Osteocyte (in vitro differentiated cells): ENCODE results near the gene SFSWAP. TPM values are rescaled to one million over a fixed set of nuclear protein-coding genes. Genes with fewer than 3 reads are reported as not detected.

Source experiments
- DNase-seq: peaks from one replicate; pipeline ENCODE4 v3.0.0; 2021; ENCODE audit warnings: mixed read lengths; ENCODE audit not compliant: unreplicated experiment; ENCODE audit errors: extremely low spot score
- H3K27ac Mint-ChIP-seq: one replicate; pipeline ENCODE4 v1.8.0; 2021; ENCODE audit warnings: mild to moderate bottlenecking, mixed read lengths; ENCODE audit not compliant: unreplicated experiment
- H3K27me3 Mint-ChIP-seq: one replicate; pipeline ENCODE4 v1.8.0; 2021; ENCODE audit warnings: mixed read lengths; ENCODE audit not compliant: unreplicated experiment
- H3K36me3 Mint-ChIP-seq: one replicate; pipeline ENCODE4 v1.8.0; 2021; ENCODE audit warnings: mixed read lengths; ENCODE audit not compliant: unreplicated experiment
- H3K4me1 Mint-ChIP-seq: one replicate; pipeline ENCODE4 v1.8.0; 2021; ENCODE audit warnings: mixed read lengths; ENCODE audit not compliant: unreplicated experiment
- H3K4me3 Mint-ChIP-seq: one replicate; pipeline ENCODE4 v1.8.0; 2021; ENCODE audit warnings: mild to moderate bottlenecking, moderate library complexity, mixed read lengths; ENCODE audit not compliant: unreplicated experiment
- H3K9me3 Mint-ChIP-seq: one replicate; pipeline ENCODE4 v1.8.0; 2021; ENCODE audit warnings: mixed read lengths; ENCODE audit not compliant: unreplicated experiment
- total RNA-seq: library from RNA; stranded (reverse); gene quantifications from 2 replicates; pipeline ENCODE4 v1.2.1, GENCODE V29; 2021
- TF ChIP-seq, protein P1 (sequence below): fragments of 200-600 bp; sonication (generic); IDR thresholded peaks from 2 replicates; pipeline ENCODE4 v1.5.0; 2021; ENCODE audit warnings: antibody characterized with exemption, mild to moderate bottlenecking, moderate library complexity

Gene SFSWAP
- total RNA-seq, 1 donor from 2014 or later = 48.0 TPM

DNA sequence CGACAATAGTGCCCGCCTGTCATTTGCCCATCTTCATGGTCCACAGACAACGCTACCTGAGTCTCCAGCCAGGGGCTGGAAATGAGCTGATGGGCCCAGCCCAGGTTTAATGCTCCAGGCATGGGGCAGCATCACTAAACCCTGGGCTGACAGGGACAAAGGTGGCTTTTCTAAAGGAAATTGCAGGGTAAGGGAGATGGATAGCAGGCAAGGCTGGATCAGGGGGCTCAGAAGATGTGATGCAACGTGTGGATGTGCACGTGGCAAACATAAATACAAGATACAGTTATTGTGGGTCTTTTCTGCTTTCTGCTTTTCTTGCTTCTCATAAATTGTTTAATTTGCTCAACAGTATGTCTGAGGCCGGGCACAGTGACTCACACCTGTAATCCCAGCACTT is 113.6 kb downstream of the SFSWAP start:
- H3K4me3 Mint-ChIP-seq = no peak overlapping the region
- TF ChIP-seq, protein P1, sequence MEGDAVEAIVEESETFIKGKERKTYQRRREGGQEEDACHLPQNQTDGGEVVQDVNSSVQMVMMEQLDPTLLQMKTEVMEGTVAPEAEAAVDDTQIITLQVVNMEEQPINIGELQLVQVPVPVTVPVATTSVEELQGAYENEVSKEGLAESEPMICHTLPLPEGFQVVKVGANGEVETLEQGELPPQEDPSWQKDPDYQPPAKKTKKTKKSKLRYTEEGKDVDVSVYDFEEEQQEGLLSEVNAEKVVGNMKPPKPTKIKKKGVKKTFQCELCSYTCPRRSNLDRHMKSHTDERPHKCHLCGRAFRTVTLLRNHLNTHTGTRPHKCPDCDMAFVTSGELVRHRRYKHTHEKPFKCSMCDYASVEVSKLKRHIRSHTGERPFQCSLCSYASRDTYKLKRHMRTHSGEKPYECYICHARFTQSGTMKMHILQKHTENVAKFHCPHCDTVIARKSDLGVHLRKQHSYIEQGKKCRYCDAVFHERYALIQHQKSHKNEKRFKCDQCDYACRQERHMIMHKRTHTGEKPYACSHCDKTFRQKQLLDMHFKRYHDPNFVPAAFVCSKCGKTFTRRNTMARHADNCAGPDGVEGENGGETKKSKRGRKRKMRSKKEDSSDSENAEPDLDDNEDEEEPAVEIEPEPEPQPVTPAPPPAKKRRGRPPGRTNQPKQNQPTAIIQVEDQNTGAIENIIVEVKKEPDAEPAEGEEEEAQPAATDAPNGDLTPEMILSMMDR = no peak
- no peaks in the 10 kb centered on the region for H3K36me3 Mint-ChIP-seq
- H3K9me3 Mint-ChIP-seq = no peaks in the 10 kb centered on the region
- no peak for DNase-seq
- no peak overlapping the region for H3K27ac Mint-ChIP-seq
- H3K4me1 Mint-ChIP-seq = peaks cover 4% of the 10 kb centered on the region
- peaks cover 20% of the 10 kb centered on the region for H3K27me3 Mint-ChIP-seq

GRCh38 chr12:131825146-131825892 is 114.4 kb downstream of the SFSWAP start:
- TF ChIP-seq, protein P1 = no peak
- Mint-ChIP-seq H3K4me1 (peaks cover 5% of the 10 kb centered on the region), H3K36me3 (no peaks in the 10 kb centered on the region), H3K27me3 (peaks cover 21% of the 10 kb centered on the region), H3K4me3 (no peak overlapping the region), H3K27ac (no peak overlapping the region), H3K9me3 (no peaks in the 10 kb centered on the region)
- no peak for DNase-seq

GRCh38 chr12:131826097-131826928 is 115.4 kb downstream of the SFSWAP start:
- TF ChIP-seq, protein P1 = no peak
- Mint-ChIP-seq H3K27me3 (peaks cover 21% of the 10 kb centered on the region), H3K36me3 (no peaks in the 10 kb centered on the region), H3K4me3 (no peak overlapping the region), H3K27ac (no peak overlapping the region), H3K9me3 (no peaks in the 10 kb centered on the region), H3K4me1 (peaks cover 12% of the 10 kb centered on the region)
- DNase-seq = peak; percentile 76

DNA sequence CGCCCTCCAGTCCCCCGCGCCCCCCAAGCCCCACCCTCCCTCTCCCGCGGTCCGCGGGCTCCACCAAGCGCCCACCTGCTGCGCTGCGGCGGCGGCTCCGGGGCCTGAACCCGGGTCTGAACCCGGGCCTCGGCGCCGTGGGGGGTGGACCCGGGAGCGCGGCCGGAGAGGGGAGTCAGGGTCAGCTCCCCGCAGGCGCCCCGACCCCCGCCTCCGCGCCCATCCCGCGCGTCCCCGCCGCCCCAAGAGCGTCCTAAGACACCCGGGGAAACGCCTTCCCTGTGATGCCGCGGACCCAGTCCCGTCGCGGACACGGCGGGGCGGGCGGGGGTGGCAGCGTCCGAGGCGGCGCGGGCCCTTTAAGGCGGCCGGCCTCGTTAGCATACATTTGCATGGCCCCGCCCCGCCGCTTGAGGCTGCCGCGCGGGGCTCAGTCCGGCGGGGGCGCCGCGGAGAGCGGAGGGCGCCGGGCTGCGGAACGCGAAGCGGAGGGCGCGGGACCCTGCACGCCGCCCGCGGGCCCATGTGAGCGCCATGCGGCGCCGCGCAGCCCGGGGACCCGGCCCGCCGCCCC is 117.2 kb downstream of the SFSWAP start, which contains the start of gene MMP17:
Gene MMP17, plus strand, starts transcription at position 433 of the 574 bp plus-strand sequence. Its CDS starts 102 bp downstream, at position 535.
- no peak for DNase-seq
- Mint-ChIP-seq H3K4me3 (peak within 1 kb of the TSS; percentile 68), H3K9me3 (no peaks in the 10 kb centered on the region), H3K27me3 (peaks cover 21% of the 10 kb centered on the region), H3K27ac (no peak within 1 kb of the TSS), H3K36me3 (no peaks in the 10 kb centered on the region), H3K4me1 (peaks cover 12% of the 10 kb centered on the region)
- TF ChIP-seq, protein P1 = no peak
